HepG2 (cell line): ENCODE measurements around the gene S100P. TPM values are rescaled to one million over a fixed set of nuclear protein-coding genes. Genes with fewer than 3 reads are reported as not detected.

ENCODE experiments used
- CBX5 ChIP-seq: sonication (generic); formaldehyde crosslinking; IDR thresholded peaks from 2 replicates; pipeline ENCODE4 v1.4.0; 2020; ENCODE audit warnings: missing genetic modification reagents, borderline replicate concordance
- CCDC6 ChIP-seq: sonication (generic); formaldehyde crosslinking; IDR thresholded peaks from 2 replicates; pipeline ENCODE4 v1.8.1; 2022; ENCODE audit warnings: mild to moderate bottlenecking, missing genetic modification reagents, moderate library complexity
- CEBPB ChIP-seq: IDR thresholded peaks from 2 replicates; pipeline ENCODE4 v1.6.1; 2011; ENCODE audit warnings: low read depth, low read length, improper control_type of control experiment, borderline replicate concordance
- CHCHD3 ChIP-seq: sonication (generic); formaldehyde crosslinking; IDR thresholded peaks from 2 replicates; pipeline ENCODE4 v1.8.0; 2022; ENCODE audit warnings: mild to moderate bottlenecking, missing genetic modification reagents, moderate library complexity
- CREB1 ChIP-seq, 2 experiments: fragments of 450-650 bp in 1 of 2; IDR thresholded peaks; 2 replicates each; pipeline ENCODE4 v1.6.1; 2016 to 2017; ENCODE audit warnings: control low read depth in 1 of 2, mild to moderate bottlenecking in 1 of 2, missing compliant biosample characterization in 1 of 2, missing genetic modification characterization in 1 of 2
- FOXA1 ChIP-seq, 2 experiments: fragments of 450-650 bp in 1 of 2; sonication (generic) in 1 of 2; formaldehyde crosslinking in 1 of 2; IDR thresholded peaks; 2 replicates each; pipeline versions ENCODE4 v1.4.0 to v1.6.1; 2016 to 2020; ENCODE audit warnings: missing genetic modification reagents in 1 of 2
- FOXA3 ChIP-seq: IDR thresholded peaks from 2 replicates; pipeline ENCODE4 v1.6.1; 2016; ENCODE audit warnings: missing genetic modification reagents, missing compliant biosample characterization
- HHEX ChIP-seq: IDR thresholded peaks from 2 replicates; pipeline ENCODE4 v1.6.1; 2016; ENCODE audit warnings: control low read depth
- HNF4G ChIP-seq, 2 experiments: sonication (generic) in 1 of 2; formaldehyde crosslinking in 1 of 2; IDR thresholded peaks; 2 replicates each; pipeline versions ENCODE4 v1.4.0 to v1.6.1; 2011 to 2020; ENCODE audit warnings: borderline replicate concordance in 2 of 2, low read depth in 2 of 2, mild to moderate bottlenecking in 2 of 2, low read length in 1 of 2, missing genetic modification reagents in 1 of 2, moderate library complexity in 1 of 2
- KLF11 ChIP-seq: IDR thresholded peaks from 2 replicates; pipeline ENCODE4 v1.6.1; 2016; ENCODE audit warnings: missing compliant biosample characterization
- KLF6 ChIP-seq: IDR thresholded peaks from 2 replicates; pipeline ENCODE4 v1.8.0; 2016; ENCODE audit warnings: missing biosample characterization, missing genetic modification reagents
- MLLT10 ChIP-seq: sonication (generic); formaldehyde crosslinking; IDR thresholded peaks from 2 replicates; pipeline ENCODE4 v1.4.0; 2020; ENCODE audit warnings: missing genetic modification reagents
- NFYB ChIP-seq: sonication (generic); formaldehyde crosslinking; IDR thresholded peaks from 2 replicates; pipeline ENCODE4 v1.4.0; 2020; ENCODE audit warnings: missing genetic modification reagents
- NR2F1 ChIP-seq, 2 experiments: fragments of 450-650 bp in 1 of 2; formaldehyde crosslinking in 1 of 2; IDR thresholded peaks; 2 replicates each; pipeline versions ENCODE4 v1.5.0 to v1.6.1; 2016 to 2020; ENCODE audit warnings: mild to moderate bottlenecking in 1 of 2, missing compliant biosample characterization in 1 of 2, missing genetic modification reagents in 1 of 2, moderate library complexity in 1 of 2
- SNAPC2 ChIP-seq: sonication (generic); formaldehyde crosslinking; IDR thresholded peaks from 2 replicates; pipeline ENCODE4 v1.8.1; 2022; ENCODE audit warnings: mild to moderate bottlenecking, missing genetic modification reagents
- ZNF251 ChIP-seq: sonication (generic); formaldehyde crosslinking; IDR thresholded peaks from 2 replicates; pipeline ENCODE4 v1.9.0; 2021; ENCODE audit warnings: mild to moderate bottlenecking, missing genetic modification reagents
- ZNF274 ChIP-seq: sonication (generic); formaldehyde crosslinking; IDR thresholded peaks from 2 replicates; pipeline ENCODE4 v1.5.1; 2020; ENCODE audit warnings: mild to moderate bottlenecking, missing genetic modification reagents
- ZNF530 ChIP-seq: sonication (generic); formaldehyde crosslinking; IDR thresholded peaks from 2 replicates; pipeline ENCODE4 v1.5.0; 2020; ENCODE audit warnings: low read depth, mild to moderate bottlenecking, missing genetic modification reagents
- ZNF563 ChIP-seq: sonication (generic); formaldehyde crosslinking; IDR thresholded peaks from 2 replicates; pipeline ENCODE4 v1.8.0; 2022; ENCODE audit warnings: mild to moderate bottlenecking, moderate library complexity, missing genetic modification reagents
- ZNF747 ChIP-seq: sonication (generic); formaldehyde crosslinking; IDR thresholded peaks from 2 replicates; pipeline ENCODE4 v1.8.1; 2023; ENCODE audit warnings: missing genetic modification reagents, mild to moderate bottlenecking, borderline replicate concordance
- ZSCAN25 ChIP-seq: sonication (generic); formaldehyde crosslinking; IDR thresholded peaks from 2 replicates; pipeline ENCODE4 v1.8.0; 2022; ENCODE audit warnings: mild to moderate bottlenecking, missing genetic modification reagents
- polyA plus RNA-seq, 8 experiments: library from polyadenylated mRNA; depleted of rRNA in 3 of 8; stranded (reverse) in 7 of 8; unstranded in 1 of 8; fragments of >200 nt; fragmentation: Illumina TruSeq in 4 of 8; extraction: Trizol in 4 of 8; gene quantifications; 2 replicates each; pipeline versions ENCODE4 v1.2.1 to v1.2.3, GENCODE V29; 2011 to 2016; ENCODE audit warnings: low read depth in 4 of 8, missing spikeins in 1 of 8, mixed read lengths in 1 of 8; ENCODE audit not compliant: insufficient read depth in 1 of 8
- total RNA-seq, 5 experiments: library from RNA; depleted of rRNA; stranded (reverse); fragments of >200 nt; fragmentation: Illumina TruSeq; extraction: Trizol; gene quantifications; 2 replicates each; pipeline ENCODE4 v1.2.3, GENCODE V29; 2016; ENCODE audit warnings: low read depth in 1 of 5
- TF ChIP-seq, protein P1 (sequence below): sonication (generic); formaldehyde crosslinking; IDR thresholded peaks from 2 replicates; pipeline ENCODE4 v1.8.1; 2023; ENCODE audit warnings: mild to moderate bottlenecking, moderate library complexity, missing genetic modification reagents
- TF ChIP-seq, protein P2 (sequence below): IDR thresholded peaks from 2 replicates; pipeline ENCODE4 v1.6.1; 2016
- TF ChIP-seq, protein P3 (sequence below): sonication (generic); formaldehyde crosslinking; IDR thresholded peaks from 2 replicates; pipeline ENCODE4 v1.4.0; 2020; ENCODE audit warnings: missing genetic modification reagents, borderline replicate concordance

Gene S100P
- total and polyA plus RNA-seq, 2 of the 13 experiments (the other 11 are each of a cell fraction or from before 2014, with no cell fraction given) = 278 to 1,649 TPM

DNA sequence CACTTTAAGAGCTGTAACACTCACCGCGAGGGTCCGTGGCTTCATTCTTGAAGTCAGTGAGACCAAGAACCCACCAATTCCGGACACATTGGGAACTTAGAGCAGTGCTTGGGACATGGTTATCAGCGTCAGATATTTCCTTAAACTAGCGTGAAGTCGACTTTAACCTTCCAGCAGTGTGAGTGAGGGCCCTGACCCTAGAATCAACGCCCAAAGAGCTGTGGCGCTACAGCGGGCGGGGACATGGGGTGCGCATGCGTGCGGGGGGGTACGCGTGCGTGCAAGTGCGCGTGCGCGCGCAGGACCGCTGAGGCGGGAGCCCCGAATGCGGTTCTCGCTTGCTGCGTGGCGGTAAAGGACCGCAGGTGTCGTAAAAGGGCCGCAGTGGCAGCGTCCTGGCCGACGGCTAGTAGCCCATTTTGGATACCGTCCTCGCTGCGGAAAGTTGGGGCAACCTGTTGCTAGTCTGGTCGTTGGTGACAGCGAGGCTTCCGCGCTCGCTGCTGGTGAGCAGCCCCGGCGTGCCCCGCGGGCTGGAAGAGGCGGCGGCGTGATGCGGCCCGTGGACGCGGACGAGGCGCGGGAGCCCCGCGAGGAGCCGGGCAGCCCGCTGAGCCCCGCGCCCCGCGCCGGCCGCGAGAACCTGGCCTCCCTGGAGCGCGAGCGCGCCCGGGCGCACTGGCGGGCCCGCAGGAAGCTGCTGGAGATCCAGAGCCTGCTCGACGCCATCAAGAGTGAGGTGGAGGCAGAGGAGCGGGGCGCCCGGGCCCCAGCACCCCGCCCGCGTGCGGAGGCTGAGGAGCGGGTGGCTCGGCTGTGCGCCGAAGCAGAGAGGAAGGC lies 19.8 kb upstream of the S100P start (continued):
- TF ChIP-seq FOXA3 (0 out of 2 replicates have a peak, but pooled peaks have one; percentile 26), CREB1 (IDR thresholded peaks at IDR 0.05) (no peak), CREB1 (CRISPR knock-in tag; IDR thresholded peaks at IDR 0.05) (no peak), ZNF274 (peak; percentile 51; the same call in 1 of the 2 replicates), CBX5 (CRISPR knock-in tag) (no peak; the same call in 1 of the 2 replicates), CHCHD3 (CRISPR knock-in tag) (peak; percentile 84; the same call in 1 of the 2 replicates), HHEX (CRISPR knock-in tag) (no peak), ZNF251 (CRISPR knock-in tag) (0 out of 2 replicates have a peak, but pooled peaks have one; percentile 30), ZNF747 (peak; percentile 83), KLF6 (peak; percentile 82), CEBPB (no peak), CCDC6 (CRISPR knock-in tag) (peak; percentile 97), FOXA1 (IDR thresholded peaks at IDR 0.05) (no peak), FOXA1 (CRISPR knock-in tag; IDR thresholded peaks at IDR 0.05) (peak; percentile 39; the same call in 1 of the 2 replicates), NR2F1 (CRISPR knock-in tag; IDR thresholded peaks at IDR 0.05) (peak in 1 of 2 experiments; percentile 26; a peak in 1 of 4 replicates), MLLT10 (CRISPR knock-in tag) (no peak), ZNF563 (CRISPR knock-in tag) (peak; percentile 89), ZNF530 (CRISPR knock-in tag) (no peak), HNF4G (IDR thresholded peaks at IDR 0.05; ENCODE audit: borderline replicate concordance, low read depth, low read length) (no peak), HNF4G (CRISPR knock-in tag; IDR thresholded peaks at IDR 0.05; ENCODE audit: borderline replicate concordance, low read depth) (no peak; the same call in 1 of the 2 replicates), SNAPC2 (CRISPR knock-in tag) (peak; percentile 92; the same call in 1 of the 2 replicates), ZSCAN25 (CRISPR knock-in tag) (no peak; the same call in 1 of the 2 replicates), NFYB (CRISPR knock-in tag) (no peak; the same call in 1 of the 2 replicates), KLF11 (peak; percentile 87)
- TF ChIP-seq, protein P1, sequence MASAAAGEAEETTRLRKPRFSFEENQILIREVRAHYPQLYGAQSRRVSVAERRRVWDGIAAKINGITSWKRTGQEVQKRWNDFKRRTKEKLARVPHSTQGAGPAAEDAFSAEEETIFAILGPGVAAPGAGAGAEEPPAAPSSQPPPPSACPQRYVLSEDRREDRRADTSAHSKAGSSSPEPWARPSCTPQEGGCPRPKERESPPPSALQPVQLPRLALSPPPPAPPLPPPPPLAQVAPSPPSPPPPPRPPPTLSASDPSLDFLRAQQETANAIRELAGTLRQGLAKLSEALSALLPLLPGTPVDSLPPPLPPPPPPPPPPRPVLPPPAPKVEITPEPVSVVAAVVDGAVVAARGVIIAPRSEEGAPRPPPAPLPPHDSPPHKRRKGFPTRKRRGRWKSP (CRISPR knock-in tag) = peak; percentile 84; the same call in 1 of the 2 replicates
- TF ChIP-seq, protein P2, sequence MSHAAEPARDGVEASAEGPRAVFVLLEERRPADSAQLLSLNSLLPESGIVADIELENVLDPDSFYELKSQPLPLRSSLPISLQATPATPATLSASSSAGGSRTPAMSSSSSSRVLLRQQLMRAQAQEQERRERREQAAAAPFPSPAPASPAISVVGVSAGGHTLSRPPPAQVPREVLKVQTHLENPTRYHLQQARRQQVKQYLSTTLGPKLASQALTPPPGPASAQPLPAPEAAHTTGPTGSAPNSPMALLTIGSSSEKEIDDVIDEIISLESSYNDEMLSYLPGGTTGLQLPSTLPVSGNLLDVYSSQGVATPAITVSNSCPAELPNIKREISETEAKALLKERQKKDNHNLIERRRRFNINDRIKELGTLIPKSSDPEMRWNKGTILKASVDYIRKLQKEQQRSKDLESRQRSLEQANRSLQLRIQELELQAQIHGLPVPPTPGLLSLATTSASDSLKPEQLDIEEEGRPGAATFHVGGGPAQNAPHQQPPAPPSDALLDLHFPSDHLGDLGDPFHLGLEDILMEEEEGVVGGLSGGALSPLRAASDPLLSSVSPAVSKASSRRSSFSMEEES (CRISPR knock-in tag) = peak; percentile 71
- TF ChIP-seq, protein P3, sequence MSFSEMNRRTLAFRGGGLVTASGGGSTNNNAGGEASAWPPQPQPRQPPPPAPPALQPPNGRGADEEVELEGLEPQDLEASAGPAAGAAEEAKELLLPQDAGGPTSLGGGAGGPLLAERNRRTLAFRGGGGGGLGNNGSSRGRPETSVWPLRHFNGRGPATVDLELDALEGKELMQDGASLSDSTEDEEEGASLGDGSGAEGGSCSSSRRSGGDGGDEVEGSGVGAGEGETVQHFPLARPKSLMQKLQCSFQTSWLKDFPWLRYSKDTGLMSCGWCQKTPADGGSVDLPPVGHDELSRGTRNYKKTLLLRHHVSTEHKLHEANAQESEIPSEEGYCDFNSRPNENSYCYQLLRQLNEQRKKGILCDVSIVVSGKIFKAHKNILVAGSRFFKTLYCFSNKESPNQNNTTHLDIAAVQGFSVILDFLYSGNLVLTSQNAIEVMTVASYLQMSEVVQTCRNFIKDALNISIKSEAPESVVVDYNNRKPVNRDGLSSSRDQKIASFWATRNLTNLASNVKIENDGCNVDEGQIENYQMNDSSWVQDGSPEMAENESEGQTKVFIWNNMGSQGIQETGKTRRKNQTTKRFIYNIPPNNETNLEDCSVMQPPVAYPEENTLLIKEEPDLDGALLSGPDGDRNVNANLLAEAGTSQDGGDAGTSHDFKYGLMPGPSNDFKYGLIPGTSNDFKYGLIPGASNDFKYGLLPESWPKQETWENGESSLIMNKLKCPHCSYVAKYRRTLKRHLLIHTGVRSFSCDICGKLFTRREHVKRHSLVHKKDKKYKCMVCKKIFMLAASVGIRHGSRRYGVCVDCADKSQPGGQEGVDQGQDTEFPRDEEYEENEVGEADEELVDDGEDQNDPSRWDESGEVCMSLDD = no peak
